Measurements from ENCODE around the gene CD300LG.

- TF ChIP-seq CTCF (IDR thresholded peaks at IDR 0.05; ENCODE audit: low read depth, low read length, poor library complexity, severe bottlenecking) (no peak), EZH2phosphoT487 (IDR thresholded peaks at IDR 0.05; ENCODE audit: borderline replicate concordance, low read length) (0 out of 2 replicates have a peak, but pooled peaks have one; percentile 41)
Observed at GRCh38 chr17:43906951-43907424, 60.0 kb downstream of the CD300LG start.

Data from DOHH2 (cell line).